Measurements from ENCODE around the gene SCD.
"Not testable (repeated sequence)": the region's sequence is repeated elsewhere in the genome, so short reads cannot be mapped to it uniquely, and the experiment has no call there.

The SCD gene

DNA sequence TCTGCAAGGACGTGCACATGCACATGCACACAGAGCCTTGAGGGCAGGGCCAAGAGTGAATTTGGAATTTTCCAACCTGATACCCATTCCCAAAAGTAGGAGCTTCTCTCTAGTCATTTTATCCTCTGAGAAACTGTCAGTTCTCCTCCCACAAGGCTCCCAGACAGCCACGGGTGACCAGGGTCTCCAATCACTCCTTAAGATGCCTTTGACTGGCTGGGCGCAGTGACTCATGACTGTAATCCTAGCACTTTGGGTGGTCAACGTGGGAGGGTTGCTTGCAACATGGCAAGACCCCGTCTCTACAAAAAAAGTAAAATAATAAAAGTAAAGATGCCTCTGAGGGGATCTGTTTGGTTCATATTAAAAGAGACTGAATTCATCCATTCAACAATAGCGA lies 13.2 kb downstream of the SCD start:
- no peak overlapping the region for H3K4me3 Mint-ChIP-seq
- peak overlapping the region; percentile 34 for H3K27ac Mint-ChIP-seq
- CTCF ChIA-PET: interaction anchor here (1.1 to 1.6 kb wide), 2 partner anchors 10 to 11 kb away, joined by 4 to 5 read pairs; no protein-coding TSS in a partner anchor
- peaks cover 49% of the 10 kb centered on the region for H3K4me1 Mint-ChIP-seq
- no peaks in the 10 kb centered on the region for H3K27me3 Mint-ChIP-seq
- no peaks in the 10 kb centered on the region for H3K9me3 Mint-ChIP-seq
- H3K36me3 Mint-ChIP-seq: peaks cover 83% of the 10 kb centered on the region
- no peak for DNase-seq

DNA sequence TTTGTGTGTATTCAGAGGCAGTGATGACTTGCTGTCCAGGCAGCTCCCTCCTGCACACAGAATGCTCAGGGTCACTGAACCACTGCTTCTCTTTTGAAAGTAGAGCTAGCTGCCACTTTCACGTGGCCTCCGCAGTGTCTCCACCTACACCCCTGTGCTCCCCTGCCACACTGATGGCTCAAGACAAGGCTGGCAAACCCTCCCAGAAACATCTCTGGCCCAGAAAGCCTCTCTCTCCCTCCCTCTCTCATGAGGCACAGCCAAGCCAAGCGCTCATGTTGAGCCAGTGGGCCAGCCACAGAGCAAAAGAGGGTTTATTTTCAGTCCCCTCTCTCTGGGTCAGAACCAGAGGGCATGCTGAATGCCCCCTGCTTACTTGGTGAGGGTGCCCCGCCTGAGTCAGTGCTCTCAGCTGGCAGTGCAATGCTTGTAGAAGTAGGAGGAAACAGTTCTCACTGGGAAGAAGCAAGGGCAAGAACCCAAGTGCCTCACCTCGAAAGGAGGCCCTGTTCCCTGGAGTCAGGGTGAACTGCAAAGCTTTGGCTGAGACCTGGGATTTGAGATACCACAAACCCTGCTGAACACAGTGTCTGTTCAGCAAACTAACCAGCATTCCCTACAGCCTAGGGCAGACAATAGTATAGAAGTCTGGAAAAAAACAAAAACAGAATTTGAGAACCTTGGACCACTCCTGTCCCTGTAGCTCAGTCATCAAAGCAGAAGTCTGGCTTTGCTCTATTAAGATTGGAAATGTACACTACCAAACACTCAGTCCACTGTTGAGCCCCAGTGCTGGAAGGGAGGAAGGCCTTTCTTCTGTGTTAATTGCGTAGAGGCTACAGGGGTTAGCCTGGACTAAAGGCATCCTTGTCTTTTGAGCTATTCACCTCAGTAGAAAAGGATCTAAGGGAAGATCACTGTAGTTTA lies 15.8 kb downstream of the SCD start:
- H3K9me3 Mint-ChIP-seq: no peaks in the 10 kb centered on the region
- H3K4me3 Mint-ChIP-seq: no peak overlapping the region
- H3K27ac Mint-ChIP-seq: peak overlapping the region; percentile 63
- peaks cover 68% of the 10 kb centered on the region for H3K36me3 Mint-ChIP-seq
- no peak for DNase-seq
- CTCF ChIA-PET: interaction anchor here (1.0 kb wide), 1 partner anchor 9 kb away, joined by 3 read pairs; no protein-coding TSS in a partner anchor
- peaks cover 44% of the 10 kb centered on the region for H3K4me1 Mint-ChIP-seq
- H3K27me3 Mint-ChIP-seq: no peaks in the 10 kb centered on the region

GRCh38 chr10:100364175-100364574 lies 17.1 kb downstream of the SCD start:
- H3K36me3 Mint-ChIP-seq: peaks cover 62% of the 10 kb centered on the region
- H3K9me3 Mint-ChIP-seq: no peaks in the 10 kb centered on the region
- DNase-seq: no peak
- CTCF ChIA-PET: interaction anchor here (1.2 kb wide), 1 partner anchor 22 kb away, joined by 7 read pairs; no protein-coding TSS in a partner anchor
- H3K27me3 Mint-ChIP-seq: no peaks in the 10 kb centered on the region
- no peak overlapping the region for H3K27ac Mint-ChIP-seq
- H3K4me3 Mint-ChIP-seq: no peak overlapping the region
- peaks cover 42% of the 10 kb centered on the region for H3K4me1 Mint-ChIP-seq

GRCh38 chr10:100364735-100365391 lies 17.8 kb downstream of the SCD start:
- H3K27ac Mint-ChIP-seq: no peak overlapping the region

GRCh38 chr10:100368721-100369120 lies 21.7 kb downstream of the SCD start:
- Mint-ChIP-seq H3K9me3 (no peaks in the 10 kb centered on the region), H3K27me3 (no peaks in the 10 kb centered on the region), H3K36me3 (peaks cover 20% of the 10 kb centered on the region), H3K4me3 (no peak overlapping the region), H3K4me1 (peaks cover 48% of the 10 kb centered on the region), H3K27ac (no peak overlapping the region)
- DNase-seq: no peak
- CTCF ChIA-PET: interaction anchor here (0.7 kb wide), 2 partner anchors 538 to 1260 kb away, joined by 3 read pairs; no protein-coding TSS in a partner anchor

More at GRCh38 chr10:100364735-100365391, 17.8 kb downstream of the SCD start:
- Mint-ChIP-seq H3K4me3 (no peak overlapping the region), H3K27me3 (no peaks in the 10 kb centered on the region), H3K4me1 (peaks cover 42% of the 10 kb centered on the region), H3K36me3 (peaks cover 55% of the 10 kb centered on the region), H3K9me3 (no peaks in the 10 kb centered on the region)
- CTCF ChIA-PET: interaction anchor here (0.9 to 1.2 kb wide), 3 partner anchors 13 to 144 kb away, joined by 3 to 7 read pairs (median 3); no protein-coding TSS in a partner anchor
- no peak for DNase-seq

- CTCF ChIA-PET: interaction anchor here (0.6 to 2.2 kb wide), 18 partner anchors 11 to 148 kb away, joined by 3 to 10 read pairs (median 4); no protein-coding TSS in a partner anchor
- H3K4me1 Mint-ChIP-seq: peaks cover 49% of the 10 kb centered on the region
- no peaks in the 10 kb centered on the region for H3K27me3 Mint-ChIP-seq
- H3K4me3 Mint-ChIP-seq: peak overlapping the region; percentile 45
- DNase-seq: peak; percentile 74
- H3K9me3 Mint-ChIP-seq: no peaks in the 10 kb centered on the region
- no peak overlapping the region for H3K27ac Mint-ChIP-seq
- H3K36me3 Mint-ChIP-seq: peaks cover 9% of the 10 kb centered on the region
These were observed 23.9 kb downstream of the SCD start for GRCh38 chr10:100370714-100371481.

DNA sequence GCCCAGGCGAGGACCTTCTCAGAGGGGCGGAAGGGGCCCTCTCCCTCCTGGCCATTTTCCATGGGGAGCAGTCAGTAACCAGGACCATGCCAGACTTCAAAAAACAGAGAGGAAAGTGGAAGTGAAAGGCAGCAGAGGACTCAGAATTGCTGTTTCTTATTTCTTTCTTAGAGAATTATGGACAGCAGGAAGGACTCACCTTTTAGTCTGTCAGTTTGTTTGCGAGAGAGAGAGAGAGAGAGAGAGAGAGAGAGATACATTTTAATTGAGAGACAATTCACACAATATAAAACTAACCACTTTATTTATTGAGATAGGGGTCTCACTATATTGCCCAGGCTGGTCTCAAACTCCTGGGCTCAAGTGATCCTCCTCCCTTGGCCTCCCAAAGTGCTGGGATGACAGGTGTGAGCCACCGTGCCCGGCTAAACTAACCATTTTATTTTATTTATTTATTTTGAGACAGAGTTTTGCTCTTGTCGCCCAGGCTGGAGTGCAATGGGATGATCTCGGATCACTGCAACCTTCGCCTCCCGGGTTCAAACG lies 24.5 kb downstream of the SCD start:
- peaks cover 8% of the 10 kb centered on the region for H3K36me3 Mint-ChIP-seq
- CTCF ChIA-PET: interaction anchor here (1.1 to 2.2 kb wide), 10 partner anchors 21 to 147 kb away, joined by 3 to 10 read pairs (median 5); no protein-coding TSS in a partner anchor
- DNase-seq: no peak
- no peaks in the 10 kb centered on the region for H3K27me3 Mint-ChIP-seq
- no peak overlapping the region for H3K27ac Mint-ChIP-seq
- peak overlapping the region; percentile 45 for H3K4me3 Mint-ChIP-seq
- H3K9me3 Mint-ChIP-seq: no peaks in the 10 kb centered on the region
- H3K4me1 Mint-ChIP-seq: peaks cover 46% of the 10 kb centered on the region

- Mint-ChIP-seq H3K4me3 (no peak overlapping the region), H3K4me1 (peaks cover 46% of the 10 kb centered on the region), H3K36me3 (peaks cover 2% of the 10 kb centered on the region), H3K27me3 (no peaks in the 10 kb centered on the region), H3K27ac (no peak overlapping the region), H3K9me3 (no peaks in the 10 kb centered on the region)
- no peak for DNase-seq
- CTCF ChIA-PET: interaction anchor here (0.9 to 2.1 kb wide), 8 partner anchors 24 to 146 kb away, joined by 3 to 6 read pairs (median 5); no protein-coding TSS in a partner anchor
These were observed 25.6 kb downstream of the SCD start for GRCh38 chr10:100372415-100373297.

GRCh38 chr10:100373298-100374199 lies 26.5 kb downstream of the SCD start:
- no peak overlapping the region for H3K4me3 Mint-ChIP-seq
- H3K27ac Mint-ChIP-seq: no peak overlapping the region
- CTCF ChIA-PET: interaction anchor here (0.9 to 2.1 kb wide), 10 partner anchors 24 to 145 kb away, joined by 3 to 6 read pairs (median 4); no protein-coding TSS in a partner anchor
- no peaks in the 10 kb centered on the region for H3K27me3 Mint-ChIP-seq
- H3K4me1 Mint-ChIP-seq: peaks cover 50% of the 10 kb centered on the region
- DNase-seq: peak; percentile 97
- no peaks in the 10 kb centered on the region for H3K9me3 Mint-ChIP-seq
- H3K36me3 Mint-ChIP-seq: peaks cover 3% of the 10 kb centered on the region

GRCh38 chr10:100374200-100374655 lies 27.2 kb downstream of the SCD start:
- no peak for DNase-seq

GRCh38 chr10:100374677-100375353 lies 27.8 kb downstream of the SCD start:
- not testable (repeated sequence) for H3K27me3 Mint-ChIP-seq, H3K4me3 Mint-ChIP-seq, DNase-seq, H3K9me3 Mint-ChIP-seq, H3K27ac Mint-ChIP-seq, H3K36me3 Mint-ChIP-seq
- peaks cover 43% of the 10 kb centered on the region for H3K4me1 Mint-ChIP-seq
- CTCF ChIA-PET: interaction anchor here (1.0 to 2.1 kb wide), 4 partner anchors 28 to 134 kb away, joined by 3 to 6 read pairs (median 3); partner anchors contain the start of gene SCD

More at GRCh38 chr10:100374200-100374655, 27.2 kb downstream of the SCD start:
- H3K27me3 Mint-ChIP-seq: no peaks in the 10 kb centered on the region
- no peaks in the 10 kb centered on the region for H3K9me3 Mint-ChIP-seq
- H3K4me1 Mint-ChIP-seq: peaks cover 48% of the 10 kb centered on the region
- H3K4me3 Mint-ChIP-seq: no peak overlapping the region
- CTCF ChIA-PET: interaction anchor here (1.0 to 2.1 kb wide), 5 partner anchors 33 to 134 kb away, joined by 3 to 6 read pairs (median 5); no protein-coding TSS in a partner anchor
- H3K27ac Mint-ChIP-seq: no peak overlapping the region
- H3K36me3 Mint-ChIP-seq: peaks cover 3% of the 10 kb centered on the region

All from activated naive CD4-positive, alpha-beta T cell treated with anti-CD3 and anti-CD28 coated beads, Interleukin-2, amount 10 ng/mL, durations not matched to agents 7 days and 5 days (primary cell).